ENCODE data around the gene RASGEF1C.

Gene RASGEF1C

DNA sequence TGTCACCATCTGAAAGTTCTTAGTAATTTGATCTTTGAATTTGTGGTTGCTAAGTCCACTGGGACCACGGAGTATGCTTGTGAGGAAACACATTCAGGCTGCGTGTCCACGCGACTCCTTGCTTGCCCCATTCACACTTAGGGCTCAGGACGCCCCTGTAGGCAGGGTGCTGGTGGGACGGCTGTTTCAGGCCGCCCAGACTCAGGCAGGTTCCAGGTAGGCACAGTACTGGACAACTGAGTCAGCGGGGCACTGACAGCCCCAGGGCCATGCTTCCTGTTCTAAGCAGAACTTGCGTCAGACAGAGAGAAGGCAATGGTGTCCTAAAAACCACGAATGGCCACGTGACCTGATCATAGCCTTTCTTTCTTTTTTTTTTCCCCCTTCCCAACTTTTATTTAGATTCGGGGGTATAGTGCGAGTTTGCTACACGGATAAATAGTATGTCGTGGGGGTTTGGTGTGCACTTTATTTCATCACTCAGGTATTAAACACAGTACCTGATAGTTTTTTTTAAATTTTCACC is 7.7 kb upstream of the RASGEF1C start:
- no peaks in the 10 kb centered on the region for H3K27me3 ChIP-seq (ENCODE audit: insufficient read depth, poor library complexity, severe bottlenecking)
- TF ChIP-seq REST (IDR thresholded peaks at IDR 0.05; ENCODE audit: insufficient replicate concordance, low read depth) (no peak), POLR2AphosphoS5 (IDR thresholded peaks at IDR 0.05; ENCODE audit: low read depth) (no peak)
- H3K27ac ChIP-seq (replicated peaks), result no peak overlapping the region
- H3K4me3 ChIP-seq (replicated peaks; ENCODE audit: insufficient read depth, low read length), result no peak overlapping the region
- DNase-seq (ENCODE audit: low read depth in 1 of 2, low spot score in 1 of 2), result no peak

GRCh38 chr5:180215783-180216630 is 7.0 kb upstream of the RASGEF1C start:
- no peak for TF ChIP-seq GABPA (IDR thresholded peaks at IDR 0.05; ENCODE audit: low read depth)
- TF ChIP-seq SPI1 (IDR thresholded peaks at IDR 0.05; ENCODE audit: borderline replicate concordance, low read depth), result no peak
- TF ChIP-seq REST (IDR thresholded peaks at IDR 0.05; ENCODE audit: insufficient replicate concordance, low read depth), result no peak
- TF ChIP-seq, protein P1, sequence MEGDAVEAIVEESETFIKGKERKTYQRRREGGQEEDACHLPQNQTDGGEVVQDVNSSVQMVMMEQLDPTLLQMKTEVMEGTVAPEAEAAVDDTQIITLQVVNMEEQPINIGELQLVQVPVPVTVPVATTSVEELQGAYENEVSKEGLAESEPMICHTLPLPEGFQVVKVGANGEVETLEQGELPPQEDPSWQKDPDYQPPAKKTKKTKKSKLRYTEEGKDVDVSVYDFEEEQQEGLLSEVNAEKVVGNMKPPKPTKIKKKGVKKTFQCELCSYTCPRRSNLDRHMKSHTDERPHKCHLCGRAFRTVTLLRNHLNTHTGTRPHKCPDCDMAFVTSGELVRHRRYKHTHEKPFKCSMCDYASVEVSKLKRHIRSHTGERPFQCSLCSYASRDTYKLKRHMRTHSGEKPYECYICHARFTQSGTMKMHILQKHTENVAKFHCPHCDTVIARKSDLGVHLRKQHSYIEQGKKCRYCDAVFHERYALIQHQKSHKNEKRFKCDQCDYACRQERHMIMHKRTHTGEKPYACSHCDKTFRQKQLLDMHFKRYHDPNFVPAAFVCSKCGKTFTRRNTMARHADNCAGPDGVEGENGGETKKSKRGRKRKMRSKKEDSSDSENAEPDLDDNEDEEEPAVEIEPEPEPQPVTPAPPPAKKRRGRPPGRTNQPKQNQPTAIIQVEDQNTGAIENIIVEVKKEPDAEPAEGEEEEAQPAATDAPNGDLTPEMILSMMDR (IDR thresholded peaks at IDR 0.05; ENCODE audit: insufficient read depth, low read length), result no peak
- TF ChIP-seq POLR2AphosphoS5 (IDR thresholded peaks at IDR 0.05; ENCODE audit: low read depth), result no peak
- Histone ChIP-seq H3K27me3 (ENCODE audit: insufficient read depth, poor library complexity, severe bottlenecking) (no peaks in the 10 kb centered on the region), H3K27ac (replicated peaks) (no peak overlapping the region), H3K4me3 (replicated peaks; ENCODE audit: insufficient read depth, low read length) (no peak overlapping the region)
- no peak for DNase-seq (ENCODE audit: low read depth in 1 of 2, low spot score in 1 of 2)

- Histone ChIP-seq H3K4me3 (replicated peaks; ENCODE audit: insufficient read depth, low read length) (no peak overlapping the region), H3K27me3 (ENCODE audit: insufficient read depth, poor library complexity, severe bottlenecking) (no peaks in the 10 kb centered on the region), H3K27ac (replicated peaks) (no peak overlapping the region)
- no peak for TF ChIP-seq GABPA (IDR thresholded peaks at IDR 0.05; ENCODE audit: low read depth)
- TF ChIP-seq REST (IDR thresholded peaks at IDR 0.05; ENCODE audit: insufficient replicate concordance, low read depth), result no peak
- TF ChIP-seq POLR2AphosphoS5 (IDR thresholded peaks at IDR 0.05; ENCODE audit: low read depth), result no peak
- no peak for DNase-seq (ENCODE audit: low read depth in 1 of 2, low spot score in 1 of 2)
Observed at GRCh38 chr5:180214870-180215770, 6.1 kb upstream of the RASGEF1C start.

Measured in HL-60 (cell line).